Parathyroid adenoma (tissue), 2 donors: ENCODE measurements around the gene CARF.
"Not testable (repeated sequence)": the region's sequence is repeated elsewhere in the genome, so short reads cannot be mapped to it uniquely, and the experiment has no call there.

Experiments
- H2AFZ ChIP-seq: fragments of 300-600 bp; sonication (generic); one replicate; pipeline ENCODE4 v1.7.0; 2017; ENCODE audit warnings: antibody characterized with exemption, mild to moderate bottlenecking
- H3K27ac ChIP-seq: fragments of 300-600 bp; sonication (generic); one replicate; pipeline ENCODE4 v1.7.0; 2017
- H3K27me3 ChIP-seq: fragments of 300-600 bp; sonication (generic); one replicate; pipeline ENCODE4 v1.7.0; 2017; ENCODE audit warnings: low read length; ENCODE audit not compliant: control insufficient read depth, insufficient read depth
- H3K36me3 ChIP-seq: fragments of 300-600 bp; sonication (generic); one replicate; pipeline ENCODE4 v1.7.0; 2017; ENCODE audit warnings: low read length; ENCODE audit not compliant: control insufficient read depth, insufficient read depth
- H3K4me1 ChIP-seq: fragments of 300-600 bp; sonication (generic); one replicate; pipeline ENCODE4 v1.7.0; 2017; ENCODE audit warnings: control low read depth
- H3K4me2 ChIP-seq: fragments of 300-600 bp; sonication (generic); one replicate; pipeline ENCODE4 v1.7.0; 2017; ENCODE audit warnings: low read length
- H3K4me3 ChIP-seq: fragments of 300-600 bp; sonication (generic); one replicate; pipeline ENCODE4 v1.7.0; 2017; ENCODE audit warnings: low read depth, low read length
- H3K79me2 ChIP-seq: fragments of 300-600 bp; sonication (generic); one replicate; pipeline ENCODE4 v1.7.0; 2017; ENCODE audit warnings: control low read depth
- H3K9ac ChIP-seq: fragments of 300-600 bp; sonication (generic); one replicate; pipeline ENCODE4 v1.7.0; 2017; ENCODE audit warnings: mild to moderate bottlenecking
- H3K9me3 ChIP-seq: fragments of 300-600 bp; sonication (generic); one replicate; pipeline ENCODE4 v1.7.0; 2017; ENCODE audit warnings: low read length; ENCODE audit not compliant: control insufficient read depth
- CTCF ChIP-seq: fragments of 300-600 bp; sonication (generic); IDR thresholded peaks from one replicate; pipeline ENCODE4 v1.7.0; 2017; ENCODE audit warnings: antibody characterized with exemption, mild to moderate bottlenecking
- donor health status: primary hyperparathyroidism.

The CARF gene

GRCh38 chr2:202881570-202881969 is 30.5 kb upstream of the CARF start:
- no peak for TF ChIP-seq CTCF
- no peak overlapping the region for H3K4me3 ChIP-seq
- H3K9ac ChIP-seq, result no peak overlapping the region
- no peak overlapping the region for H3K27ac ChIP-seq
- H3K9me3 ChIP-seq, result no peaks in the 10 kb centered on the region
- H3K27me3 ChIP-seq, result no peaks in the 10 kb centered on the region
- no peaks in the 10 kb centered on the region for H3K79me2 ChIP-seq
- H3K36me3 ChIP-seq, result no peaks in the 10 kb centered on the region
- H3K4me2 ChIP-seq, result no peak overlapping the region
- no peak overlapping the region for H2AFZ ChIP-seq
- H3K4me1 ChIP-seq, result no peaks in the 10 kb centered on the region

GRCh38 chr2:202883987-202884675 is 27.9 kb upstream of the CARF start:
- Histone ChIP-seq H3K36me3 (no peaks in the 10 kb centered on the region), H3K9me3 (no peaks in the 10 kb centered on the region), H3K79me2 (no peaks in the 10 kb centered on the region), H3K4me3 (no peak overlapping the region), H3K4me2 (no peak overlapping the region), H3K27me3 (no peaks in the 10 kb centered on the region), H3K9ac (no peak overlapping the region), H3K4me1 (no peaks in the 10 kb centered on the region), H2AFZ (no peak overlapping the region), H3K27ac (no peak overlapping the region)
- no peak for TF ChIP-seq CTCF

- H3K9ac ChIP-seq, result no peak overlapping the region
- no peak overlapping the region for H3K27ac ChIP-seq
- no peaks in the 10 kb centered on the region for H3K79me2 ChIP-seq
- no peaks in the 10 kb centered on the region for H3K27me3 ChIP-seq
- no peak overlapping the region for H3K4me3 ChIP-seq
- TF ChIP-seq CTCF, result no peak
- no peaks in the 10 kb centered on the region for H3K9me3 ChIP-seq
- H2AFZ ChIP-seq, result no peak overlapping the region
- H3K4me2 ChIP-seq, result no peak overlapping the region
- H3K4me1 ChIP-seq, result no peaks in the 10 kb centered on the region
- no peaks in the 10 kb centered on the region for H3K36me3 ChIP-seq
These were observed 26.9 kb upstream of the CARF start for GRCh38 chr2:202885190-202885589.

- H3K9me3 ChIP-seq, H3K27me3 ChIP-seq: not testable (repeated sequence)
These were observed 6.6 kb upstream of the CARF start for GRCh38 chr2:202905507-202905906.

GRCh38 chr2:202908186-202908585 is 3.9 kb upstream of the CARF start:
- no peaks in the 10 kb centered on the region for H3K36me3 ChIP-seq
- no peak for TF ChIP-seq CTCF
- H3K9ac ChIP-seq, result no peak overlapping the region
- H3K4me1 ChIP-seq, result peaks cover 3% of the 10 kb centered on the region
- H3K4me2 ChIP-seq, result no peak overlapping the region
- H2AFZ ChIP-seq, result no peak overlapping the region
- no peak overlapping the region for H3K4me3 ChIP-seq
- no peak overlapping the region for H3K27ac ChIP-seq
- peaks cover 9% of the 10 kb centered on the region for H3K79me2 ChIP-seq
- no peaks in the 10 kb centered on the region for H3K9me3 ChIP-seq
- no peaks in the 10 kb centered on the region for H3K27me3 ChIP-seq

More at GRCh38 chr2:202905507-202905906, 6.6 kb upstream of the CARF start:
- H3K9ac ChIP-seq, H3K27ac ChIP-seq, H3K4me2 ChIP-seq, H2AFZ ChIP-seq, H3K4me1 ChIP-seq, H3K36me3 ChIP-seq, H3K4me3 ChIP-seq, H3K79me2 ChIP-seq: not testable (repeated sequence)
